NCI-H2171 treated with DMSO at 0.1 percent for 48 hours (cell line): ENCODE measurements around the gene UBE2M.
"Not testable (repeated sequence)": the region's sequence is repeated elsewhere in the genome, so short reads cannot be mapped to it uniquely, and the experiment has no call there.

Source experiments
- DNase-seq: peaks from one replicate; lab custom pipeline; 2025; lab: John Stamatoyannopoulos, UW

Gene UBE2M

DNA sequence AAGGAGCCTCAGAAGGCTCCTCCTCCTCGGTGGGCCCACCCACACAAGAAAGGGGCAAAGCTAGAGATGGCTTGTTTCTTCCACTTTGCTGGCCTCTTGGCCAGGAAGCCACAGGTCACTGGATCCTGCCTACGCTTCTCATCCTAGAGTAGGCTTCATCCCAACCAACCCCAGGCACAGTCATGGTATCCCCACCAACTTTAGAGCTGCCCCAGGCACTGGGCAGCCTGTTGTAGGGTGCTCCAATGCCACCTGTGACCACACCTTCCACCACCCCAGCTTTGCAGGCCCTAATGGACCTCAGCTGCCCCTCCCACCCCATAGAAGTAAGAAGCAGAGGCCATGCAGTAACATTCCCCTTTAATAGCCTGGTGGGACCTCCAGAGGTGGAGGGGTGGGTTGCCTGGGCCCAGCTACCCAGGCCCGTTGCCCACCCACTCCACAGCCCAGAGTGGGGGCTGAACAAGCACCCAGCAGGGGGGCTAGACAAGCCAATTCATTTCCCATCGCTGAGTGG lies 3.0 kb downstream of the UBE2M start:
- DNase-seq: no peak

DNA sequence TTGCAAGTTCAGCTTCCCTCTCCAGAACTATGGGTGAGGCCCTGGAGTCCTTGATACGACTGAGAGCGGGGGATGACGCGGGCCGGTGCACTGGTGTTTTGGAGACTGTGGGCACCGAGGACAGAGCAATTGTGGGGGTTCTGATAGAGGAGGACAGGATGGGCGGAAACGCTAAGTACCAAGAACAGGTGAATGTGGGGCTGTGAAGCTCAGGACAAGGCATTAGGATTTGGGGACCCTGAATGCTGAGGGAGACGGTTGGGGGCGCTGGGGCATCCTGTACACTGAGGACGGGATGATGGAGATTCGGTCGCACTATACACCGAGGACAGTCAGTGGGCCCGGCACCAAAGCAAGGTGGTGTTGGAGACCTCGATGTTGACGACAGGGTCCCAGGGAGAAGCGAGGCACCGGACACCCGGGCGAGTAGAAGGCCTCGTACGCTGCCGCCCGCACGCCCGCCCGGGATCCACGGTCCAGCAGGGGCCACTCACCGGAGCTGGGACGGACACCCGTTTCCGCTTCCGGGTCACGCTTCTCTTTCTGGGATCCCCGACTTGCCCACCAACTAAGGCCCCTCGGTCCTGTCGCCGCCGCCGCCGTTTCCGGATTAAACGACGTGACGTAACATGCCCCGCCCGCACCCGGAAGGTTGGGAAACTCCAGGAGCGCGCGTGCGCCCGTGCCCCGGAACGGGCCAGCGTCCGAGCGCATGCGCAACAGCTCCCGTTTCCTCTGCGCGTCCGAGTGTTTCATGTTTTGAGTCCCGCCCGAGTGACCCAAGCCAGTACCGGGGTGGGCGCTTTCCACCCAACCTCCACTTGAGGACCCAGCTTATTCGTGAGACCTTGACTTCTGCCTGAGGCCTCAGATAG lies 3.7 kb downstream of the UBE2M start, which contains the start of gene CHMP2A:
Gene CHMP2A, minus strand, starts transcription at position 612 of the 875 bp plus-strand sequence. CDS start 893 bp downstream, outside the sequence.
- DNase-seq: no peak

DNA sequence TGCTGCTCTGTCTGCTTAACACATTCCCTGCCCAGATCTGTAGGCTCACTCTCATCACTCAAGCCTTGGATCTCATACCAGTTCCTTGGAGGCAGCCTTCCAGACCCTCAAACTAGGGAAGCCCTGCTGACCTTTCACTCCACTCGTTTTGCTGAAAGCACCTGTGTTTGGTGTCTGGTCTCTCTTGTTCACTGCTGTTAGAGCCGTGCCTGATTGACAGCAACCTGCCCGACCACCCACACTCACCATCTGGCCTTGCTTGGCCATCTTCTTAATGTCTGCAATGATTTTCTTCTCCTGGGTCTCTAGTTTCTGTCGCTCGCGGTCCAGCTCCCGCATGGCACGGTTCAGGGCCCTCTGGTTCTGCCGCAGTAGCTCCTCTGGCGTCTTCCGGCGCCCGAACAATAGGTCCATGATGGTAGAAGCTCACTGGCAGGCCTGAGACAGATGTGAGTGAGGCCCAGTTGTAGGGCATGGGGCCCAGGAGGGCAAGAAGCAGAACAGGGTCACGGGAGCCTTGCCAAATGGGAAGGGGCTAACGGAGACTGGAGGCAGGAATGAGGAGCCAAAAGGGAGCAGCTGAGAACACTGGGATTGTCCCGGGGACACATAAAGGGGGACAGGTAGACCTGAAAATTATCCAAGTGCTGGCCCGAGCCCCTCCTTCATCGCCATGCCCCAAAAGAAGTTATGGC lies 4.5 kb downstream of the UBE2M start:
- no peak for DNase-seq

DNA sequence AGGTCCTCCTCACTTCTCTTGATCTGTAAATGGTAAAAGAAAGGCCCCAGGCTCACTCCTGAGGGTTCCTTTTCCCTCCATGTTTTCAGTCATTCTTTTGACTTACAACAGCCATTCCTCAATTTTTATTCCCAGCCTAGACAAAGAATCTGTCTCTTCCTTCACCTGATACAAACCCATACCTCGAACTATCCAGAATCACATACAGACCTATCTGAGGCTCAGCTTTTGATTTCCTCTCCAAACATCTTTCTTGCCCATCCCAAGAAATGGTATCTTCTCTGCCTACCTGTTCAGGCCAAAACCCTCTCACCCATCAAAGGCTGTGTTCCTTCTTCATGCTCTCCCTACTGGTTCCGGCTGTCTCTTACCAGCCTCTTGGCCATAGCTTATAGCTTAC lies 5.8 kb downstream of the UBE2M start:
- no peak for DNase-seq

DNA sequence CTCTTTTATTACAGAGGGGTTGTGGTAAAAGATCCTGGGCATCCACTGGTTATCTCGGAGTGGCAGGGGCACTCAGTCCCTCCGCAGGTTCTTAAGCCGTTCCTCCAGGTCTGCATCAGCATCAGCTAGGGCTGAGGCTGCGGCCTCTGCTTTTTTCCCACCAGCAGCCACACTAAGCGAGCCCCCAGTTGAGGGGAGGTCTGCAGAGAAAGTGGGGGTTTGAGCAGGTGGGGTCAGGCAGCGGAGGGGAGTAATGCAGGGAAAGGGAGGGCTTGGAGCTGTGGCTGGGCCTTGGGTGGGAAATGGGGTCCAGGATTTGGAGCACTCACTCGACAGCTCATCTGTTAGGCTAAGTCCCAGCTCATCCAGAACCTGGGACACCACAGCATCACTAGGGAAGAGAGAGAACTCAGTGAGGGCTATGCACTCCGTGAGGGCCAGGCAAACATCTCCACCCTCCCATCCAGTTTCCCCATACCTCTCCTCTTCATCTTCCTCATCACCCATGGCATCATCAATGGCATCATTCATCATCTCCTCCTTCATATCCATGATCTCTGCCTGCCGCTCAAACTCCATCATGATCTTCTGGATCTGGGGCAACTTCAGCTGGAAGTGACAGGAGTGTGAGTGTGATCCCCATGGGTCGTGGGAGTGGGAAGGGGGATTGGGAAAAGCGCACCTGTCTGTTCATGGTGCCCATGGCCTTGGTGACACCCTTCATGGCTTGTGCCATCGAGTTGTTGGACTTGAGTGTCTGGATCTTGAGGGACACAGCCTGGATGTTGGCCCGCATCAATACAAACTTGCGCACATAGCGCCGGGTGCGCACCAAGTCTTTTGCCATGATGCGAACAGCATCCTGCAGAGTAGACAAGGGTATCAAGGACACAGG lies 6.6 kb downstream of the UBE2M start:
- DNase-seq: no peak

DNA sequence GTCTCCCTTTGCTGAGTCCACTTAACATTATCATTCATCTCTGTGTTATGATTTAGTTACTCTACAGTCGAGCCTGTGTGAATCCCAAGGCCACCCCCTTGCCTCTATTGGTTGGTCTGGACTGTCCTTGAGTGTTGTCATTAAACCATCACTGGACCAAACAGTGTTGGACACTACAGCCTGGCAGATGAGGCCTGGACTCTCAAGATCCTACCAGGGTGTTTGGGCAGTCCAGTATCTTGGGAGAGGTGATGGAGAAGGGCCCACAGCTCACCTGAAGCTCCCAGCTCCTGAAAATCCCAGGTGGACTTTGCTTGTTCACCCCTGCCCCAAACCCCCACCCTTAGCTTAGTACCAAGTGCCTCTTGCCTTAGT lies 7.3 kb downstream of the UBE2M start:
- DNase-seq: no peak

DNA sequence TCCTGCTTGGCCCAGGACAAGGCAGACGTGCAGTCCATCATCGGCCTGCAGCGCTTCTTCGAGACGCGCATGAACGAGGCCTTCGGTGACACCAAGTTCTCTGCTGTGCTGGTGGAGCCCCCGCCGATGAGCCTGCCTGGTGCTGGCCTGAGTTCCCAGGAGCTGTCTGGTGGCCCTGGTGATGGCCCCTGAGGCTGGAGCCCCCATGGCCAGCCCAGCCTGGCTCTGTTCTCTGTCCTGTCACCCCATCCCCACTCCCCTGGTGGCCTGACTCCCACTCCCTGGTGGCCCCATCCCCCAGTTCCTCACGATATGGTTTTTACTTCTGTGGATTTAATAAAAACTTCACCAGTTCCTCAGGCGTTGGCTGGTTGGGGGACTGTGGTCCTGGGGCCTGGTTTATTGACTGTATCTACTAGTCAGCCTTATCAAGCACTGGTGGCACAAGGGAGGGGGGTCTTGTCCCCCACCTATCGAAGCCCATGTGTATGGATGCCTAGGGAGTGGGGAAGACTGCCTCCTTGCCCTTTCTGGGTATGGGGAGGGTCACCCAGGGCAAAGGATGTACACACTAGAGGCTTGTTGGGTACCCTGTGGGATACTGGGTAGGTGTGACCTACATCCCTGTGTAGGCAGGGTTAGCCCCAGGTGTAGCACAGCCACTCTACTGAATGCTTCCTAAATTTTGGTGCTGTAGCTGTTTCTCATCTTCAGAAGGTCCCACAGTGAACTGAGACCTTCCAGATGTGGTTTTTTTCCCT lies 7.9 kb downstream of the UBE2M start:
- DNase-seq: no peak

DNA sequence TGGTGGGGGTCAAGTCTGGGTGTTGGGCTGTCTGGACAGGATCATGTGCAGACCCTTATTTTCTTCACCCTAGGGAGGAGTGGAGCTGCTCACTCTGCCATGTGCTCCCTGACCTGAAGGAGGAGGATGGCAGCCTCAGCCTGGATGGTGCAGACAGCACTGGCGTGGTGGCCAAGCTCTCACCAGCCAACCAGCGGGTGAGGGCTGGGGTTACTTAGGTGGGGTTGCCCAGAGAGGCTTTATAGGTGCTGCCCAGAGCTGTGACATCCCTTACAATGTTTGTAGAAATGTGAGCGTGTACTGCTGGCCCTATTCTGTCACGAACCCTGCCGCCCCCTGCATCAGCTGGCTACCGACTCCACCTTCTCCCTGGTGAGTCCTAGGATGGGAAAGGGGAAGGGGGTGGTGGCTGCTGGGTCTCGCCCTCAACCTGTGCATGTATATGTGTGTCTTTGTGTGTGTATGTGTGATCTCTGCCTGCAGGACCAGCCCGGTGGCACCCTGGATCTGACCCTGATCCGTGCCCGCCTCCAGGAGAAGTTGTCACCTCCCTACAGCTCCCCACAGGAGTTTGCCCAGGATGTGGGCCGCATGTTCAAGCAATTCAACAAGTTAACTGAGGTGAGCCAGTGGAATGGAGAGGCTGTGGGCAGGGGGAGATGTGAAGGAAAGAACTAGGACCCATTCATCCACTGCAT lies 8.6 kb downstream of the UBE2M start:
- no peak for DNase-seq

DNA sequence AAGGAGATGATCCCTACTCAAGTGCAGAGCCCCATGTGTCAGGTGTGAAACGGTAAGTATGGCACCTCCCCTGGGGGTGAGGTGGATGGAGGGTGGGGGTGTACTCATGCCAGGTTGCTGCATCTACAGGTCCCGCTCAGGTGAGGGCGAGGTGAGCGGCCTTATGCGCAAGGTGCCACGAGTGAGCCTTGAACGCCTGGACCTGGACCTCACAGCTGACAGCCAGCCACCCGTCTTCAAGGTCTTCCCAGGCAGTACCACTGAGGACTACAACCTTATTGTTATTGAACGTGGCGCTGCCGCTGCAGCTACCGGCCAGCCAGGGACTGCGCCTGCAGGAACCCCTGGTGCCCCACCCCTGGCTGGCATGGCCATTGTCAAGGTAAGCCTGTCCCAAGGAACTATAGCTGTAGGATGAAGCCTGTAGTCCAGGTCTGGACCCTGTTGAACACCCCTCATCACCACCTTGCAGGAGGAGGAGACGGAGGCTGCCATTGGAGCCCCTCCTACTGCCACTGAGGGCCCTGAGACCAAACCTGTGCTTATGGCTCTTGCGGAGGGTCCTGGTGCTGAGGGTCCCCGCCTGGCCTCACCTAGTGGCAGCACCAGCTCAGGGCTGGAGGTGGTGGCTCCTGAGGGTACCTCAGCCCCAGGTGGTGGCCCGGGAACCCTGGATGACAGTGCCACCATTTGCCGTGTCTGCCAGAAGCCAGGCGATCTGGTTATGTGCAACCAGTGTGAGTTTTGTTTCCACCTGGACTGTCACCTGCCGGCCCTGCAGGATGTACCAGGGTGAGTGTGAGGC lies 9.3 kb downstream of the UBE2M start:
- DNase-seq: no peak

DNA sequence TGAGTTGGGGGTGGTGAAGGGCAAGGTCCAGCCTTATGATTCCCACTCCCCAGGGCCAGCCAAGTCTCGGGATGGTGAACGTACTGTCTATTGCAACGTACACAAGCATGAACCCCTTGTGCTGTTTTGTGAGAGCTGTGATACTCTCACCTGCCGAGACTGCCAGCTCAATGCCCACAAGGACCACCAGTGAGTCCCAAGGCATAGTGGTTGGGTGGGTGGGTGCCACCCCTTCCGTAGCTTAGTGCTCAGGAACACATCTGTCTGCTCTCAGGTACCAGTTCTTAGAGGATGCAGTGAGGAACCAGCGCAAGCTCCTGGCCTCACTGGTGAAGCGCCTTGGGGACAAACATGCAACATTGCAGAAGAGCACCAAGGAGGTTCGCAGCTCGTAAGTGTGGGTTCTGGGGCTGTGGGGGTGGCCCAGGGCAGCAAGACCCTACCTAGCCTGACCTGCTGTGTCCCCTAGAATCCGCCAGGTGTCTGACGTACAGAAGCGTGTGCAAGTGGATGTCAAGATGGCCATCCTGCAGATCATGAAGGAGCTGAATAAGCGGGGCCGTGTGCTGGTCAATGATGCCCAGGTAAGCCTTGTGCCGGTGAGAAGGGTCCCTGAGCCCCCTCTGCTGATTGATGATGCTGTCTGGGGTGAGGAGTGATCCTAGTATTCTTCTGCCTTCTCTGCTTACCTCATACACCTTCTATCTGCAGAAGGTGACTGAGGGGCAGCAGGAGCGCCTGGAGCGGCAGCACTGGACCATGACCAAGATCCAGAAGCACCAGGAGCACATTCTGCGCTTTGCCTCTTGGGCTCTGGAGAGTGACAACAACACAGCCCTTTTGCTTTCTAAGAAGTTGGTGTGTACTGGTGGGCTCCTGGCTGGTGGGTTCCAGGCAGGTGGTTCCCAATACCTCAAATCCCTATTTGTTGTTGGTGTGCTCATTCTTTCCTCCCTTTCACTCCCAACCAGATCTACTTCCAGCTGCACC lies 10.8 kb downstream of the UBE2M start:
- no peak for DNase-seq

DNA sequence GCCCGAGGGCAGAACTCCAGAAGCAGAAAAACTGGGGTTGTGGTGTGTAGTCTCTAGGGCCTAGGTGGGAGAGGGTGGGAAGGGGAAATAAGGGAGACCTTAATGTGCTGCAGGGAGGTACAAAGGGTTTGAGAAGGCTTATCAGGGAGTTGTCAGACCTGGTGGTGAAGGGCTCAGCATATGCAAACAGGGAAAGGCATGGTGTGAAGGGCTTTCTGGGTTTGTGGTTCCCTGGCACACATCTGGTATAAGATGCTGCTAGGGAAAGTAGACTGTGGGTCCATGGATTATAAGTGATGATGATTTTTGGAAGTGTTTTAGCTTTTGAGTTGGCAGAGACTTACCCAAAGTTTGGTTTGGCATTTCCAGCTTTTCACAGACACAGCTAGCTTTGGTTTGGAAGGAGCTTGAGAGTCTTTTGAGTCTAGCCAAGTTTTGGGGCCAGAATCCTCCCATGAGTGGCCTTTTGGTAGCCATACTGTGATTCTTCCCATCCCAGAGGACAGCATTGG lies 12.3 kb downstream of the UBE2M start:
- no peak for DNase-seq

DNA sequence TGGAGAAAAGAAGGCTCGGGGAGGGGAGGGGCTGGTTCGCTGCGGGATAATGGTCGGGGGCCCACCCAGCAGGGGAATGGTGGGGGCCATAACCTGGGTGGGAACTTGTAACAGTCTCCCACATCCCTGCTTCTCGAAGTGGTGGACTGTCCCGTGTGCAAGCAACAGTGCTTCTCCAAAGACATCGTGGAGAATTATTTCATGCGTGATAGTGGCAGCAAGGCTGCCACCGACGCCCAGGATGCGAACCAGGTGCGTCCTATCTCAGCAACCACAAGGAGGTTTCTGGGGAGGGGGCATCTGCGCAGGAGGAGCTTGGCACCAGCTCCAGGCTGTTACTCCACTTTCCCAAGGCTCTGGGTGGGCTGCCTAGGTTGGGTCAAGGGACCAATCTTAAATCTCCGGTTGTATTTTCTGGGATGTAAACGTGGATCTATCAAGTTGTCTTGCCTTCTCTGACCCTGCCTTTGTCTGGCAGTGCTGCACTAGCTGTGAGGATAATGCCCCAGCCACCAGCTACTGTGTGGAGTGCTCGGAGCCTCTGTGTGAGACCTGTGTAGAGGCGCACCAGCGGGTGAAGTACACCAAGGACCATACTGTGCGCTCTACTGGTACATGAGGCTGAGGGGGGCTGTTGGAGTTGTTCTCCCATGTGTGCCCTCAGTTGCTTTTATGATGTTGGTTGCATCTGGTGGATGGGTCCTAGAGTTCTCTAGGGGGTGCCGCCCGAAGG lies 13.0 kb downstream of the UBE2M start:
- DNase-seq: no peak

DNA sequence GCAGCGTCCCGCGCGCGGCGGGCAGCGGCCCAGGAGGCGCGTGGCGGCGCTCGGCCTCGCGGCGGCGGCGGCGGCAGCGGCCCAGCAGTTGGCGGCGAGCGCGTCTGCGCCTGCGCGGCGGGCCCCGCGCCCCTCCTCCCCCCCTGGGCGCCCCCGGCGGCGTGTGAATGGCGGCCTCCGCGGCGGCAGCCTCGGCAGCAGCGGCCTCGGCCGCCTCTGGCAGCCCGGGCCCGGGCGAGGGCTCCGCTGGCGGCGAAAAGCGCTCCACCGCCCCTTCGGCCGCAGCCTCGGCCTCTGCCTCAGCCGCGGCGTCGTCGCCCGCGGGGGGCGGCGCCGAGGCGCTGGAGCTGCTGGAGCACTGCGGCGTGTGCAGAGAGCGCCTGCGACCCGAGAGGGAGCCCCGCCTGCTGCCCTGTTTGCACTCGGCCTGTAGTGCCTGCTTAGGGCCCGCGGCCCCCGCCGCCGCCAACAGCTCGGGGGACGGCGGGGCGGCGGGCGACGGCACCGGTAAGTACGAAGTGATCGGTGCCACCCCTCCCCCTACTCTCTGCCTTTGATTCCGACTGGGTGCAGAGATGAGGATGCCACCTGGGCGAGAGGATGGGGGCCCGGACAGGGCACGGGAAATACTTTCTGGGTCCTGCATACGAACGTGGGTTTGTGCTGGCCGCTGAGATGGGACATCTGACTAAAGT lies 13.7 kb downstream of the UBE2M start:
- no peak for DNase-seq

DNA sequence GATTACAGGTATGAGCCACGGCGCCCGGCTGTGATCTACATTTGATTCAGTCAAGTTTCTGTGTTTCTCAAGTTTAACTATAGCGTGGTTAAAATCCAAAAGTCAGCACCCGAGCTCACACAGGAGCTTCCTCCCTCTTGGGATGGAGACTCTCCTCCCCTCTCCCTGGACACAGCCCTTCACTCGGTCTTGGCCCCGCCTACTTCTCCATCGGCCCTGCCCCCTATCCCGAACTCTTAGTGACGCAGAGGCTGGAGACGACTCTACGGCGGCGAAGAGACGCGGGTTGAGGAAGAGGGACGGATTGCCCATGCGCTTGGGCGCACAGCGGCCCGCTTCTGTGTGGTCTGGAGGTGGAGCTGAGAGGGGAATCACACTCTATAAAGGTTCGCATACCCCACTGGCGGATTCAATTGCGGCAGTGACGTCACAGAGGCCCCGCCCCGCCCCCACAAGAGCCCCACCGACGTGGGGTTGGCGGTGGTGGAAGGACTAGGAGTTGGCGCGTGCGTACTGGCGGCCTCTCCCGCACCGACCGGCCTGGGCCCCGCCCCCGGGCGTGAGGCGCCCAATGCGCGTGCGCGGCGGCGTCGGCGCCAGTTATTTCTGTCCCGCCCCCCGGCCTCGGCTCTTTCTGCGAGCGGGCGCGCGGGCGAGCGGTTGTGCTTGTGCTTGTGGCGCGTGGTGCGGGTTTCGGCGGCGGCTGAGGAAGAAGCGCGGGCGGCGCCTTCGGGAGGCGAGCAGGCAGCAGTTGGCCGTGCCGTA lies 14.4 kb downstream of the UBE2M start, which contains the start of gene TRIM28:
Gene TRIM28, plus strand, starts transcription at position 239 of the 765 bp plus-strand sequence. CDS start 694 bp downstream, outside the sequence.
- DNase-seq: no peak

DNA sequence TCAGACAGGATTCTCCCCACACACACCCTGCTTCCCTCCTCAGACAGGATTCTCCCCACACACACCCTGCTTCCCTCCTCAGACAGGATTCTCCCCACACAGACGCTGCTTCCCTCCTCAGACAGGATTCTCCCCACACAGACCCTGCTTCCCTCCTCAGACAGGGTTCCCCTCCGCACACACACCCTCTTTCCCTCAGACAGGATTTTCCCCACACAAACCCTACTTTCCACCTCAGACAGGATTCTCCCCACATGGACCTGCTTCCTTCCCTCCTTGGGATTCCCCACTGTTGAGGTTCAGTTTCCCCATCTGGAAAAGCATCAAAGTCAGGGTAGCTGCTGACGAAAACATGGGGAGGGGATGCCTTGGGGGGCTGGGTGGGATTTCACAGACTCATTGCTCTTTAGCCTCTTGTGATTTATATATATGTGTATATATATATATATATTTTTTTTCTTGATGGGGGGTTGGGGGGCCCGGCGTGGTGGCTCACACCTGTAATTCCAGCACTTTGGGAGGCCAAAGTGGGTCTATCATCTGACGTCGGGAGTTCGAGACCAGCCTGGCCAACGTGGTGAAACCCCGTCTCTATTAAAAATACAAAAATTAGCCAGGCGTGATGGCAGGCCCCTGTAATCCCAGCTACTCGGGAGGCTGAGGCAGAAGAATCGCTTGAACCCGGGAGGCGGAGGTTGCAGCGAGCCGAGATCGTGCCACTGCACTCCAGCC lies 15.6 kb downstream of the UBE2M start:
- not testable (repeated sequence) for DNase-seq
